Astrocyte (in vitro differentiated cells and primary cell): ENCODE measurements around the gene MPST. TPM values are rescaled to one million over a fixed set of nuclear protein-coding genes. Genes with fewer than 3 reads are reported as not detected.

Source experiments
- DNase-seq: peaks from one replicate; pipeline ENCODE4 v3.0.0-alpha.2; 2010; ENCODE audit warnings: low read depth
- FAIRE-seq: peaks from 2 replicates; lab custom pipeline; 2011; peaks lifted over from hg19 to GRCh38; lab: Jason Lieb, UNC
- H2AFZ ChIP-seq: 2 replicates; pipeline ENCODE4 v1.6.0; 2012; ENCODE audit warnings: low read depth, low read length, inconsistent platforms
- H3K27ac ChIP-seq: 2 replicates; pipeline ENCODE4 v1.5.1; 2011; ENCODE audit warnings: low read depth, low read length, inconsistent platforms
- H3K27me3 ChIP-seq: 2 replicates; pipeline ENCODE4 v1.6.0; 2011; ENCODE audit warnings: low read length, inconsistent platforms; ENCODE audit not compliant: insufficient read depth
- H3K36me3 ChIP-seq: 2 replicates; pipeline ENCODE4 v1.5.1; 2011; ENCODE audit warnings: low read length, inconsistent platforms; ENCODE audit not compliant: insufficient read depth
- H3K4me1 ChIP-seq: 2 replicates; pipeline ENCODE4 v1.5.1; 2011; ENCODE audit warnings: low read length, inconsistent platforms; ENCODE audit not compliant: insufficient read depth
- H3K4me2 ChIP-seq: 2 replicates; pipeline ENCODE4 v1.6.0; 2012; ENCODE audit warnings: low read length, inconsistent platforms
- H3K4me3 ChIP-seq: 2 replicates; pipeline ENCODE4 v1.5.1; 2011; ENCODE audit warnings: low read depth, mild to moderate bottlenecking, low read length, inconsistent platforms; ENCODE audit not compliant: insufficient read depth
- H3K79me2 ChIP-seq: 2 replicates; pipeline ENCODE4 v1.6.0; 2012; ENCODE audit warnings: mild to moderate bottlenecking, low read length, inconsistent platforms; ENCODE audit not compliant: insufficient read depth
- H3K9ac ChIP-seq: 2 replicates; pipeline ENCODE4 v1.6.0; 2012; ENCODE audit warnings: mild to moderate bottlenecking, low read length, inconsistent platforms
- H3K9me3 ChIP-seq: 2 replicates; pipeline ENCODE4 v1.5.1; 2012; ENCODE audit warnings: low read depth, mild to moderate bottlenecking, low read length, inconsistent platforms; ENCODE audit not compliant: insufficient read depth
- H4K20me1 ChIP-seq: 2 replicates; pipeline ENCODE4 v1.6.0; 2012; ENCODE audit warnings: low read length, inconsistent platforms; ENCODE audit not compliant: insufficient read depth
- H3K27ac Mint-ChIP-seq: one replicate; pipeline ENCODE4 v1.8.0; 2021; ENCODE audit warnings: mild to moderate bottlenecking, mixed read lengths; ENCODE audit not compliant: unreplicated experiment
- H3K27me3 Mint-ChIP-seq: one replicate; pipeline ENCODE4 v1.8.0; 2021; ENCODE audit warnings: low read depth, mixed read lengths; ENCODE audit not compliant: unreplicated experiment
- H3K36me3 Mint-ChIP-seq: one replicate; pipeline ENCODE4 v1.8.0; 2021; ENCODE audit warnings: low read depth, mixed read lengths; ENCODE audit not compliant: unreplicated experiment
- H3K4me1 Mint-ChIP-seq: one replicate; pipeline ENCODE4 v1.8.0; 2021; ENCODE audit warnings: low read depth, mixed read lengths; ENCODE audit not compliant: unreplicated experiment
- H3K4me3 Mint-ChIP-seq: one replicate; pipeline ENCODE4 v1.8.0; 2021; ENCODE audit warnings: mild to moderate bottlenecking, moderate library complexity, mixed read lengths; ENCODE audit not compliant: unreplicated experiment
- H3K9me3 Mint-ChIP-seq: one replicate; pipeline ENCODE4 v1.8.0; 2021; ENCODE audit warnings: mild to moderate bottlenecking, mixed read lengths; ENCODE audit not compliant: unreplicated experiment
- EZH2 ChIP-seq: IDR thresholded peaks from 2 replicates; pipeline ENCODE4 v1.6.1; 2012; ENCODE audit warnings: mild to moderate bottlenecking, low read length, inconsistent platforms; ENCODE audit not compliant: insufficient read depth
- total RNA-seq: library from RNA; stranded (reverse); gene quantifications from 2 replicates; pipeline ENCODE4 v1.2.1, GENCODE V29; 2021
- TF ChIP-seq, protein P1 (sequence below): IDR thresholded peaks from 2 replicates; pipeline ENCODE4 v1.5.1; 2011; ENCODE audit warnings: low read depth, mild to moderate bottlenecking, inconsistent platforms, low read length, moderate library complexity; ENCODE audit not compliant: insufficient read depth

Gene MPST
- total RNA-seq, 1 donor from 2014 or later: 67.8 TPM

DNA sequence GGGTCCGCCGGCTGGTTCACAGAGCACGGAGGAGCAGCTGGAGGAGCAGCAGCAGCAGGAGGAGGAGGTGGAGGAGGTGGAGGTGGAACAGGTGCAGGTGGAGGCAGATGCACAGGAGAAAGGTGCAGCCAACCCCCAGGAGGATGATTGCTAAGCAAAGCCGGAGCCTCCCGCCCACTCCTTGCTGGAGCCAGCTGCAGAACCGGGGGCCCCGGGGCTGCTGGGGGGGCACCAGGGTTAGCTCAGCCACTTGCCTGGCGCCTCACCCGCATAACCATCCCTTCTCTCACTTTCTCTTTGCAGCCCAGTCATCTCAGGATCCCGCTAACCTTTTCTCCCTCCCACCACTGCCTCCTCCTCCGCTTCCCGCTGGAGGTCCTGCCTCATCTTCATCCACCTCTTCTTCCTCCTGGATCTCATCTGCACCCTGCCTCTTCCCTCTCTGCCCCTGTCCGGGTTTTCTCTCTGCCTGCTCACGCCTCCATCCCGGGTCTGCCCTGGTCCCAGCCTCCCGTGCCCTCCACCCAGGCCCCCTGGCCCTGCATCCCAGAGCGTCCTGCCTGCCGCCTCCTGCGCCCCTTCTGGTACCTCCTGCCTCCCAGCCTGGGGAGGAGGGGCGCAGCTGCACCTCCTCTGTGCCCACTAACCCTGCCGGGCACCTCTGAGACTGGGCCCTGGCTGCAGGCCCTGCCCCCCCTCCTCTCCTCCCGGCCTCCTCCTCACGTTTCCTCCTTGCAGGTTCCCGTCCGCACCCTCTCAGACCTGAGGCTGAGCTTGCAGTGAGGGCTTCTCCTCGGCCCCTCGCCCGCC is 41.5 kb downstream of the MPST start:
- H3K36me3 ChIP-seq: no peaks in the 10 kb centered on the region
- FAIRE-seq (no peak), DNase-seq (no peak)
- no peak overlapping the region for H3K9ac ChIP-seq
- no peak overlapping the region for H3K27ac ChIP-seq
- TF ChIP-seq, protein P1, sequence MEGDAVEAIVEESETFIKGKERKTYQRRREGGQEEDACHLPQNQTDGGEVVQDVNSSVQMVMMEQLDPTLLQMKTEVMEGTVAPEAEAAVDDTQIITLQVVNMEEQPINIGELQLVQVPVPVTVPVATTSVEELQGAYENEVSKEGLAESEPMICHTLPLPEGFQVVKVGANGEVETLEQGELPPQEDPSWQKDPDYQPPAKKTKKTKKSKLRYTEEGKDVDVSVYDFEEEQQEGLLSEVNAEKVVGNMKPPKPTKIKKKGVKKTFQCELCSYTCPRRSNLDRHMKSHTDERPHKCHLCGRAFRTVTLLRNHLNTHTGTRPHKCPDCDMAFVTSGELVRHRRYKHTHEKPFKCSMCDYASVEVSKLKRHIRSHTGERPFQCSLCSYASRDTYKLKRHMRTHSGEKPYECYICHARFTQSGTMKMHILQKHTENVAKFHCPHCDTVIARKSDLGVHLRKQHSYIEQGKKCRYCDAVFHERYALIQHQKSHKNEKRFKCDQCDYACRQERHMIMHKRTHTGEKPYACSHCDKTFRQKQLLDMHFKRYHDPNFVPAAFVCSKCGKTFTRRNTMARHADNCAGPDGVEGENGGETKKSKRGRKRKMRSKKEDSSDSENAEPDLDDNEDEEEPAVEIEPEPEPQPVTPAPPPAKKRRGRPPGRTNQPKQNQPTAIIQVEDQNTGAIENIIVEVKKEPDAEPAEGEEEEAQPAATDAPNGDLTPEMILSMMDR: no peak
- TF ChIP-seq EZH2: no peak
- Mint-ChIP-seq H3K4me3 (no peak overlapping the region), H3K36me3 (peaks cover 16% of the 10 kb centered on the region), H3K9me3 (no peaks in the 10 kb centered on the region), H3K4me1 (peaks cover 2% of the 10 kb centered on the region), H3K27ac (no peak overlapping the region), H3K27me3 (peaks cover 10% of the 10 kb centered on the region)
- H2AFZ ChIP-seq: no peak overlapping the region
- H3K27me3 ChIP-seq: no peaks in the 10 kb centered on the region
- H3K79me2 ChIP-seq: no peaks in the 10 kb centered on the region
- no peaks in the 10 kb centered on the region for H3K4me1 ChIP-seq
- no peak overlapping the region for H3K4me2 ChIP-seq
- H4K20me1 ChIP-seq: peaks cover under 1% of the 10 kb centered on the region
- H3K4me3 ChIP-seq: no peak overlapping the region
- H3K9me3 ChIP-seq: no peaks in the 10 kb centered on the region

DNA sequence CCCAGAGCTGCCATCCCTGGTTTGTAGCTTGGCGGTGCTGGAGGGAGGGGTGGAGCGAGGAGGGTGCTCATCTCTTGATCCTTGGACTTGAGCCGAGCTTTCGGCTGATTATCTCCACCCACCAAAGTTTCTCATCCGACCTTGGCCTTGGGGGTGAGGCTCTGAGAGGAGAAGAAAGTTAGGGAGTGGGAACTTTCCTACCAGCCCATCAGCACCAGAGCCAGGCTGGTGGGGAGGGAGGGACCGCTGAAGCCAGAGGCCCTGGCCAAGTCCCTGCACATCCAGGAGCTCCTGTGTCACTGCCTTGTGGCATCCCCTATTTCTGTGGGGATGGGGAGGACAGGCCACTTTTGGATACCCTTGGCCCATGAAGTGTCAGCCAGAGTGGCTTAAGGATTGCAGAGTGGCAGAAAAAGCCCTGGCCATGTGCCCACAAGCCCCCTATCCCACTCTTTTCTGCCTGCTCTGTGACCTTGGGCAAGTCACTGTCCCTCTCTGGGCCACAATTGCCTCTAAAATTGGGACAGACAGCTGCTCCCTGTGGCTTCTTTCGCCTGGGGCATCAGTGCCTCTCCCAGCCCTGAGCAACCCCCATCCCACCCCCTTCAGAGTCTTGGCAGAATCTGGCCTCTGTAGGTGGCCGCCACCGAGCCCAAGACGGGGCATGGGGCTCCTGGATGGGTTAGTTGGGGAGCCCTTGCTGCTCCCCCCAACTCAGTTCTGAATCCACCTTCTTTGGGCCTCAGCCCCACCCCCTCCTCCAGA is 42.3 kb downstream of the MPST start:
- Mint-ChIP-seq H3K27me3 (peaks cover 15% of the 10 kb centered on the region), H3K4me3 (no peak overlapping the region), H3K4me1 (peaks cover 2% of the 10 kb centered on the region), H3K9me3 (no peaks in the 10 kb centered on the region), H3K27ac (no peak overlapping the region), H3K36me3 (peaks cover 15% of the 10 kb centered on the region)
- Histone ChIP-seq H2AFZ (no peak overlapping the region), H3K4me2 (no peak overlapping the region), H4K20me1 (no peaks in the 10 kb centered on the region), H3K4me3 (no peak overlapping the region), H3K79me2 (no peaks in the 10 kb centered on the region), H3K27me3 (no peaks in the 10 kb centered on the region), H3K4me1 (no peaks in the 10 kb centered on the region), H3K9ac (no peak overlapping the region), H3K27ac (no peak overlapping the region), H3K9me3 (no peaks in the 10 kb centered on the region), H3K36me3 (no peaks in the 10 kb centered on the region)
- no peak for FAIRE-seq
- no peak for DNase-seq
- no peak for TF ChIP-seq EZH2
- TF ChIP-seq, protein P1: no peak

DNA sequence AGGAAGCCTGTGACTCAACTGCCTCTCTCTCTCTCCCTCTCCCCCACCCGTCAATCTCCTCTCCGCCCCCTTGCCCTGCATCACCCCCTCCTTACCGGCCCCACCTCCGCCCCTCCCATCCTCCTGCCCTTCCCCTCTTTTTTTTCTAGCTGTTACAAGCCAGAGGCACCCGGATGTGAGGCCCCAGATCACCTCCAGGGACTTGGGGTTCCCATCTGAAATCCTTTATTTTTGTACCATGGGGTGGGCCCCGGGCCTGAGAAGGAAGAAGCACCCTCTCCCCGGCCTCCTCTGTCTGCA is 42.8 kb downstream of the MPST start:
- H3K9me3 Mint-ChIP-seq: no peaks in the 10 kb centered on the region
- no peak for TF ChIP-seq EZH2
- TF ChIP-seq, protein P1: no peak
- H3K27ac ChIP-seq: no peak overlapping the region
- H3K9me3 ChIP-seq: no peaks in the 10 kb centered on the region
- H3K27me3 Mint-ChIP-seq: peaks cover 21% of the 10 kb centered on the region
- no peak overlapping the region for H3K4me2 ChIP-seq
- no peaks in the 10 kb centered on the region for H3K27me3 ChIP-seq
- no peaks in the 10 kb centered on the region for H3K79me2 ChIP-seq
- FAIRE-seq (no peak), DNase-seq (no peak)
- H3K36me3 ChIP-seq: no peaks in the 10 kb centered on the region
- peaks cover 2% of the 10 kb centered on the region for H3K4me1 Mint-ChIP-seq
- peaks cover 10% of the 10 kb centered on the region for H3K36me3 Mint-ChIP-seq
- no peaks in the 10 kb centered on the region for H3K4me1 ChIP-seq
- H3K4me3 ChIP-seq: no peak overlapping the region
- no peaks in the 10 kb centered on the region for H4K20me1 ChIP-seq
- no peak overlapping the region for H3K9ac ChIP-seq
- H3K4me3 Mint-ChIP-seq: no peak overlapping the region
- H2AFZ ChIP-seq: no peak overlapping the region
- H3K27ac Mint-ChIP-seq: no peak overlapping the region
